Transverse colon (tissue), 4 donors: ENCODE results near the gene SDHB. TPM values are rescaled to one million over a fixed set of nuclear protein-coding genes. Genes with fewer than 3 reads are reported as not detected.

Experiments
- DNase-seq: peaks from one replicate; pipeline ENCODE4 v3.0.0-alpha.2; 2019
- H3K27ac ChIP-seq, 4 donors: fragments of 200-600 bp; sonication (generic); 2 replicates each; pipeline ENCODE4 v1.5.1; 2016 to 2018; ENCODE audit warnings: inconsistent platforms in 4 of 4
- H3K27me3 ChIP-seq: fragments of 200-600 bp; sonication (generic); 2 replicates; pipeline ENCODE4 v1.5.1; 2017; ENCODE audit warnings: inconsistent platforms
- H3K36me3 ChIP-seq, 4 donors: fragments of 200-600 bp; sonication (generic); 2 replicates each; pipeline ENCODE4 v1.5.1; 2017 to 2019; ENCODE audit warnings: inconsistent platforms in 4 of 4
- H3K4me1 ChIP-seq, 4 donors: fragments of 200-600 bp; sonication (generic); 2 replicates each; pipeline ENCODE4 v1.5.1; 2017 to 2020; ENCODE audit warnings: inconsistent platforms in 4 of 4
- H3K4me3 ChIP-seq, 4 donors: fragments of 200-600 bp; sonication (generic); 1 replicate in 1 of 4; 2 replicates in 3 of 4; pipeline versions ENCODE4 v1.5.1 to v1.6.1; 2017 to 2019; ENCODE audit warnings: inconsistent platforms in 4 of 4
- H3K9me3 ChIP-seq, 2 donors: fragments of 200-600 bp; sonication (generic); 2 replicates each; pipeline ENCODE4 v1.5.1; 2017 to 2019; ENCODE audit warnings: inconsistent platforms in 2 of 2
- EP300 ChIP-seq: sonication (generic); formaldehyde crosslinking; IDR thresholded peaks from one replicate; pipeline ENCODE4 v1.6.1; 2017; ENCODE audit warnings: antibody characterized with exemption, low read depth
- POLR2A ChIP-seq: fragments of 450-650 bp; IDR thresholded peaks from one replicate; pipeline ENCODE4 v1.6.1; 2016; ENCODE audit warnings: antibody characterized with exemption, mild to moderate bottlenecking, moderate library complexity
- POLR2AphosphoS5 ChIP-seq, 3 donors: sonication (generic); formaldehyde crosslinking; IDR thresholded peaks; one replicate each; pipeline ENCODE4 v1.6.1; 2016; ENCODE audit warnings: antibody characterized with exemption in 3 of 3
- WGBS, 2 donors: methylation state at CpG; one replicate each; pipeline ENCODE4 v1.1.5; 2018; ENCODE audit warnings: low coverage in 1 of 2; 5-methylcytosine and 5-hydroxymethylcytosine counted together
- in situ Hi-C, 4 donors: fragments of 200-750 bp; cut with MboI; loops; one replicate each; pipeline versions ENCODE4 v1.15.0 to v1.15.1; 2017; ENCODE audit warnings: low sequenced_read_pairs in 3 of 4, low pct_ligation_motif_present in 1 of 4, low pct_unique_long_range_greater_than_20kb in 1 of 4
- intact Hi-C: fragments of 100-400 bp; cut with DNase I; formaldehyde crosslinking; loops from one replicate; pipeline ENCODE4 v1.15.1; 2023; ENCODE audit warnings: low total_unique reads
- total RNA-seq, 4 donors: library from RNA; depleted of rRNA; stranded (reverse); fragments of >200 nt; gene quantifications; one replicate each; pipeline ENCODE4 v1.1.0, GENCODE V29; 2016
- TF ChIP-seq, protein P1 (sequence below), 5 experiments: fragments of 200-600 bp in 3 of 5; fragments of 450-650 bp in 2 of 5; sonication (generic) in 3 of 5; IDR thresholded peaks; 1 replicate in 2 of 5; 2 replicates in 3 of 5; pipeline ENCODE4 v1.5.1; 2016 to 2017; ENCODE audit warnings: antibody characterized with exemption in 5 of 5, inconsistent platforms in 3 of 5, mild to moderate bottlenecking in 2 of 5, moderate library complexity in 1 of 5

SDHB gene
- total RNA-seq, 4 donors from 2014 or later = 98.7 to 266 (median 153) TPM

DNA sequence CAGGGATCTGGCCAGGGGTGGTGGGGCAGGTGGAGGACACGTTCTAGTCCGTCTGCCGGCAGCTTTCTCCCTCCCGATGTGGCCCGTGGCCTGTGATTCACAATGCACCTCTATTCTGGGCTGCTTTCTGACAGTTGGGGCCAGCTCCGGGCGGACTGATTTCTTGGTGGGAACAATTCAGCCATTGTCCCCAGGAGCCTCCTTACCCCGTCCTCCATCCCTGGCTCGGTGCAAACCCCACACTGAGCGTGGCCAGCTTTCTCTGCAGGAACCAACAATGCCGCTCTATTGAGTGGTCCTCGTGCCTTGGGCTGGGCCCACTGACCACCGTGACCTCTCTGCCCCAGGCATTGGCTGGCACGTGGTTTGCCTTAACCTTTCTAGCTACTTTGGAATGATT, 35.7 kb upstream of the SDHB start:
- TF ChIP-seq POLR2A (no peak), EP300 (no peak), POLR2AphosphoS5 (IDR thresholded peaks at IDR 0.05) (no peak)
- TF ChIP-seq, protein P1, sequence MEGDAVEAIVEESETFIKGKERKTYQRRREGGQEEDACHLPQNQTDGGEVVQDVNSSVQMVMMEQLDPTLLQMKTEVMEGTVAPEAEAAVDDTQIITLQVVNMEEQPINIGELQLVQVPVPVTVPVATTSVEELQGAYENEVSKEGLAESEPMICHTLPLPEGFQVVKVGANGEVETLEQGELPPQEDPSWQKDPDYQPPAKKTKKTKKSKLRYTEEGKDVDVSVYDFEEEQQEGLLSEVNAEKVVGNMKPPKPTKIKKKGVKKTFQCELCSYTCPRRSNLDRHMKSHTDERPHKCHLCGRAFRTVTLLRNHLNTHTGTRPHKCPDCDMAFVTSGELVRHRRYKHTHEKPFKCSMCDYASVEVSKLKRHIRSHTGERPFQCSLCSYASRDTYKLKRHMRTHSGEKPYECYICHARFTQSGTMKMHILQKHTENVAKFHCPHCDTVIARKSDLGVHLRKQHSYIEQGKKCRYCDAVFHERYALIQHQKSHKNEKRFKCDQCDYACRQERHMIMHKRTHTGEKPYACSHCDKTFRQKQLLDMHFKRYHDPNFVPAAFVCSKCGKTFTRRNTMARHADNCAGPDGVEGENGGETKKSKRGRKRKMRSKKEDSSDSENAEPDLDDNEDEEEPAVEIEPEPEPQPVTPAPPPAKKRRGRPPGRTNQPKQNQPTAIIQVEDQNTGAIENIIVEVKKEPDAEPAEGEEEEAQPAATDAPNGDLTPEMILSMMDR (IDR thresholded peaks at IDR 0.05) = no peak
- Histone ChIP-seq H3K27ac (no peak overlapping the region), H3K4me3 (no peak overlapping the region), H3K4me1 (no peaks in the 10 kb centered on the region), H3K9me3 (no peaks in the 10 kb centered on the region), H3K36me3 (peaks cover 0 to 6% (median 0%) of the 10 kb centered on the region in 4 donors), H3K27me3 (no peaks in the 10 kb centered on the region)
- 90% methylated on average over 13 of the region's 14 CpGs; no CpG with 5 or more reads in 1 of the 2 donors for WGBS, 2 donors
- no peak for DNase-seq
- intact Hi-C loops (no loop called here), in situ Hi-C loops (no loop called here)

DNA sequence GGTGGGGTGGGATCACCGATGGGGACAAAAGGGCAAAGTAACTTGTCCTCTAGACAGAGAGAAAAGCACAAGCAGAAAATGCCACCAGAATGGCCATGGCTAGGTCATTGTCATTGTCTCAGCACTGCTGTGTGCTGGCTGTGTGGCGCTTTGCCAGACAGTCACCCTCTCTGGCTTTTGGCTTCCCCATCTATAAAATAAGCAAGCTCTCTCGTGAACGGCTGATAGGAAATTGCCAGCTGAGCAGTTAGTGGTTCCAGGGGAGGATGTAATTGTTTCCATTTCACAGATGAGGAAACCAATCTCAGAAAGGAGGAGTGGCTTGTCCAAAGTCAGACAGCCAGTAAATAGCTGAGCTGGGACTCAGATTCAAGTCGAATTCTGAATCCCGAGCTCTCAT, 32.9 kb upstream of the SDHB start:
- no peak overlapping the region for H3K27ac ChIP-seq
- DNase-seq = no peak

DNA sequence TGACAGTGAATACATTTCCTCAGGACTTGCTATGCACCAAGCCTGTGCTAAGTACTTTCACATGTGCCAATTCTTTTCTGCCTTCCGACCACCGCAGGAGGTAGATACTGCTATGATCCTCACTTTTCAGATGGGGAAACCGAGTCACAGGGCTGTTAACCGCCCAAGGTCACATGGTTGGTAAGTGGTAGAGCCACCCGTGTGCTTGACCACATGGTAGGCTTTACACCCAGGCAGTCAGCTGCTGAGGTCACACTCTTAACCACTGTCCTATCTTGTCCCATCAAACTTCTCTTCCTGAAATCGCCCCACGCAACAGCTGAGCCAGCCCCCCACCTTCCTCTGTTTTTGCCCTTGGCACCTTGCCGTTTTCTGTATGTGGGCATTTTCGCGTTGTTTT, 31.0 kb upstream of the SDHB start:
- Histone ChIP-seq H3K27ac (no peak overlapping the region), H3K4me1 (no peaks in the 10 kb centered on the region), H3K36me3 (peaks cover 0 to 7% (median 0%) of the 10 kb centered on the region in 4 donors), H3K4me3 (no peak overlapping the region), H3K9me3 (no peaks in the 10 kb centered on the region), H3K27me3 (no peaks in the 10 kb centered on the region)
- no peak for DNase-seq
- in situ Hi-C loops (no loop called here), intact Hi-C loops (no loop called here)
- TF ChIP-seq, protein P1 (IDR thresholded peaks at IDR 0.05) = no peak
- no peak for TF ChIP-seq EP300
- no peak for TF ChIP-seq POLR2A
- TF ChIP-seq POLR2AphosphoS5 (IDR thresholded peaks at IDR 0.05) = no peak
- WGBS, 2 donors = 77 to 87% methylated on average over 5 to 10 of the region's 10 CpGs

More for the DNA sequence above, 32.9 kb upstream of the SDHB start:
- no peak for TF ChIP-seq EP300
- 62% methylated on average over 6 of the region's 6 CpGs; no CpG with 5 or more reads in 1 of the 2 donors for WGBS, 2 donors
- peaks cover 0 to 8% (median 0%) of the 10 kb centered on the region in 4 donors for H3K36me3 ChIP-seq
- no peak overlapping the region for H3K4me3 ChIP-seq
- intact Hi-C loops = no loop called here
- H3K4me1 ChIP-seq = no peaks in the 10 kb centered on the region
- H3K27me3 ChIP-seq = no peaks in the 10 kb centered on the region
- in situ Hi-C loops = no loop called here
- no peaks in the 10 kb centered on the region for H3K9me3 ChIP-seq

DNA sequence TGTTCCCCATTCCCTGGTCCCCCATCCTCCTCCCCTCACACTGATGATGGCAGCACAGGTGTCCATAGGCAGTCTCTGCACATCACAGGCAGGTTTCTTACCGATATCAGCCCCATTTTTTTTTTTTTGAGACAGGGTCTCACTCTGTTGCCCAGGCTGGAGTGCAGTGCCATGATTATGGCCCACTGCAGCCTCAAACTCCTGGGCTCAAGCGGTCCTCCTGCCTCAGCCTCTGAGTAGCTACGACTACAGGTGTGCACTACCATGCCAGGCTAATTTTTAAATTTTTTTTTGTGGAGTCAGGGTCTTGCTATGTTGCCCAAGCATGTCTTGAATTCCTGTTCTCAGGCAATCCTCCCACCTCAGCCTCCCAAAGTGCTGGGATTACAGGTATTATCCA, 28.9 kb upstream of the SDHB start:
- DNase-seq = no peak
- Histone ChIP-seq H3K9me3 (no peaks in the 10 kb centered on the region), H3K27ac (no peak overlapping the region), H3K36me3 (peaks cover 0 to 7% (median 0%) of the 10 kb centered on the region in 4 donors), H3K4me1 (no peaks in the 10 kb centered on the region), H3K4me3 (no peak overlapping the region), H3K27me3 (no peaks in the 10 kb centered on the region)
- 90% methylated on average over 3 of the region's 3 CpGs; no CpG with 5 or more reads in 1 of the 2 donors for WGBS, 2 donors
- in situ Hi-C loops (no loop called here), intact Hi-C loops (no loop called here)
- TF ChIP-seq POLR2A = no peak
- no peak for TF ChIP-seq POLR2AphosphoS5 (IDR thresholded peaks at IDR 0.05)
- TF ChIP-seq, protein P1 (IDR thresholded peaks at IDR 0.05) = no peak
- TF ChIP-seq EP300 = no peak

DNA sequence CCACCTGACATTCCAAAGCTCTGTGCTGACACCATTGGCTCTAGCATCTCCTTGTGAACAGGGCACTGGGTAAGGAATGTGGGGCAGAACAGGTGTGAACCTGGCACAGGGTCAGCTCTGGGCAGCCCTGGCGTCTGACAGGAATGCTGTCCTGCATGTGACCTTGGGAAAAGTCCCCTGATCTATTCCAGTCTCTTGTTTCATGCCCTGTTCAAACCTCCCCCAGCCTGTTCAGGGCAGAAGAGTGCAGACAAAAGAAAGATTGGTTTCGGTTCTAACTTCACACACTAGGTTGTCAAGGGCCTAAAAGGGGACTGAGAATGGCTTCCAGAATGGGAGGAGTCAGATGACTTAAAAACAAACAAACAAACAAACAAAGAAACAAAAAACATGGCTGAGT, 27.6 kb upstream of the SDHB start:
- Histone ChIP-seq H3K27ac (no peak overlapping the region), H3K4me1 (no peaks in the 10 kb centered on the region), H3K9me3 (no peaks in the 10 kb centered on the region), H3K4me3 (no peak overlapping the region), H3K27me3 (no peaks in the 10 kb centered on the region), H3K36me3 (peaks cover 0 to 7% (median 0%) of the 10 kb centered on the region in 4 donors)
- in situ Hi-C loops = no loop called here
- no peak for TF ChIP-seq EP300
- WGBS, 2 donors = 53 to 100% methylated on average over 1 to 2 of the region's 2 CpGs
- intact Hi-C loops = no loop called here
- DNase-seq = no peak
